T-cell (primary cell): ENCODE data around the gene SLC38A9. TPM values are rescaled to one million over a fixed set of nuclear protein-coding genes. Genes with fewer than 3 reads are reported as not detected.

Experiments
- ATAC-seq, 4 experiments: fragments of 200-7000 bp in 3 of 4; fragments of 150-1000 bp in 1 of 4; cut with Tn5 transposase; replicated peaks in 1 of 4; 1 replicate in 3 of 4; 2 replicates in 1 of 4; pipeline ENCODE4 v1.10.0; 2021; ENCODE audit warnings: moderate library complexity in 3 of 4, mild to moderate bottlenecking in 2 of 4, moderate number of reproducible peaks in 1 of 4
- CTCF ChIA-PET, 2 donors: fragments of 300-600 bp; sonication (Branson Sonifier 250); formaldehyde crosslinking; loops; one replicate each; lab custom pipeline; 2022; ENCODE audit warnings: antibody characterized with exemption in 2 of 2; lab: Charles Lee
- POLR2A ChIA-PET, 2 donors: fragments of 300-600 bp; sonication (Branson Sonifier 250); formaldehyde crosslinking; loops; one replicate each; lab custom pipeline; 2022; ENCODE audit warnings: antibody characterized with exemption in 2 of 2; lab: Charles Lee
- DNase-seq, 35 experiments: peaks; one replicate each; pipeline versions ENCODE4 v3.0.0 to v3.0.0-alpha.2; 2013 to 2023
- H3K27ac ChIP-seq: one replicate; pipeline ENCODE4 v1.5.1; 2013; ENCODE audit warnings: low read length
- H3K27me3 ChIP-seq, 2 experiments: replicated peaks in 1 of 2; 1 replicate in 1 of 2; 2 replicates in 1 of 2; pipeline versions ENCODE4 v1.6.1 to v1.7.0; 2013; ENCODE audit warnings: low read length in 1 of 2, mixed read lengths in 1 of 2; ENCODE audit not compliant: control insufficient read depth in 2 of 2, insufficient read depth in 2 of 2; ENCODE audit errors: extremely low read depth in 1 of 2
- H3K36me3 ChIP-seq, 2 donors: 1 replicate in 1 of 2; 2 replicates in 1 of 2; pipeline versions ENCODE4 v1.6.1 to v1.7.0; 2013; ENCODE audit warnings: low read length in 1 of 2; ENCODE audit not compliant: control insufficient read depth in 2 of 2, insufficient read depth in 1 of 2; ENCODE audit errors: extremely low read depth in 1 of 2
- H3K4me1 ChIP-seq, 2 experiments: 1 replicate in 1 of 2; 2 replicates in 1 of 2; pipeline versions ENCODE4 v1.6.1 to v1.7.0; 2013; ENCODE audit warnings: low read length in 2 of 2, mixed read lengths in 1 of 2; ENCODE audit not compliant: insufficient read depth in 2 of 2, control insufficient read depth in 1 of 2; ENCODE audit errors: extremely low read depth in 1 of 2
- H3K4me3 ChIP-seq, 2 donors: 1 replicate in 1 of 2; 2 replicates in 1 of 2; pipeline versions ENCODE4 v1.5.1 to v1.7.0; 2013; ENCODE audit warnings: mild to moderate bottlenecking in 2 of 2, low read length in 1 of 2, moderate library complexity in 1 of 2; ENCODE audit not compliant: control insufficient read depth in 1 of 2; ENCODE audit errors: extremely low read depth in 1 of 2
- H3K9me3 ChIP-seq: 2 replicates; pipeline ENCODE4 v1.7.0; 2013
- H3K27ac Mint-ChIP-seq, 2 donors: one replicate each; pipeline ENCODE4 v1.8.0; 2020 to 2021; ENCODE audit warnings: mild to moderate bottlenecking in 2 of 2, mixed read lengths in 2 of 2
- H3K27me3 Mint-ChIP-seq, 2 donors: one replicate each; pipeline ENCODE4 v1.8.0; 2021 to 2022; ENCODE audit warnings: mixed read lengths in 2 of 2
- H3K36me3 Mint-ChIP-seq: one replicate; pipeline ENCODE4 v1.8.0; 2021; ENCODE audit warnings: mixed read lengths
- H3K4me1 Mint-ChIP-seq, 3 donors: one replicate each; pipeline ENCODE4 v1.8.0; 2020 to 2022; ENCODE audit warnings: mixed read lengths in 3 of 3, mild to moderate bottlenecking in 1 of 3
- H3K4me3 Mint-ChIP-seq, 3 donors: one replicate each; pipeline ENCODE4 v1.8.0; 2020 to 2022; ENCODE audit warnings: mild to moderate bottlenecking in 3 of 3, mixed read lengths in 3 of 3, moderate library complexity in 3 of 3
- H3K9me3 Mint-ChIP-seq, 3 donors: one replicate each; pipeline ENCODE4 v1.8.0; 2020 to 2022; ENCODE audit warnings: mixed read lengths in 3 of 3
- WGBS: methylation state at CpG from one replicate; pipeline ENCODE4 v1.1.5; 2013; ENCODE audit warnings: missing lambda C conversion rate; ENCODE audit not compliant: insufficient coverage; 5-methylcytosine and 5-hydroxymethylcytosine counted together
- total RNA-seq, 35 experiments: library from RNA in 6 of 35; stranded (reverse) in 6 of 35; fragments of 120-200 nt in 1 of 35; gene quantifications; one replicate each; pipeline versions ENCODE4 v1.2.1 to v1.2.4 and lab custom pipeline; 2013 to 2026

The SLC38A9 gene
- total RNA-seq, 5 donors from 2014 or later (not counting 1 experiment from before 2014, with no cell fraction given) = 19.9 to 25.9 (median 22.2) TPM

- no peaks in the 10 kb centered on the region for H3K4me1 ChIP-seq
- Mint-ChIP-seq H3K27ac (no peak overlapping the region), H3K4me1 (no peaks in the 10 kb centered on the region), H3K36me3 (no peaks in the 10 kb centered on the region), H3K4me3 (no peak overlapping the region), H3K27me3 (peaks cover 0 to 5% of the 10 kb centered on the region in 2 donors), H3K9me3 (no peaks in the 10 kb centered on the region)
- ATAC-seq = no peak
- H3K27ac ChIP-seq = no peak overlapping the region
- no peak for DNase-seq
- no peaks in the 10 kb centered on the region for H3K9me3 ChIP-seq
- WGBS = no CpG with 5 or more reads among the region's 2 CpGs
- ChIA-PET POLR2A (no interaction called here), CTCF (no interaction called here)
- H3K4me3 ChIP-seq = no peak overlapping the region
- no peaks in the 10 kb centered on the region for H3K27me3 ChIP-seq
- no peaks in the 10 kb centered on the region for H3K36me3 ChIP-seq
Measured at GRCh38 chr5:55749387-55749786, 37.3 kb upstream of the SLC38A9 start.

DNA sequence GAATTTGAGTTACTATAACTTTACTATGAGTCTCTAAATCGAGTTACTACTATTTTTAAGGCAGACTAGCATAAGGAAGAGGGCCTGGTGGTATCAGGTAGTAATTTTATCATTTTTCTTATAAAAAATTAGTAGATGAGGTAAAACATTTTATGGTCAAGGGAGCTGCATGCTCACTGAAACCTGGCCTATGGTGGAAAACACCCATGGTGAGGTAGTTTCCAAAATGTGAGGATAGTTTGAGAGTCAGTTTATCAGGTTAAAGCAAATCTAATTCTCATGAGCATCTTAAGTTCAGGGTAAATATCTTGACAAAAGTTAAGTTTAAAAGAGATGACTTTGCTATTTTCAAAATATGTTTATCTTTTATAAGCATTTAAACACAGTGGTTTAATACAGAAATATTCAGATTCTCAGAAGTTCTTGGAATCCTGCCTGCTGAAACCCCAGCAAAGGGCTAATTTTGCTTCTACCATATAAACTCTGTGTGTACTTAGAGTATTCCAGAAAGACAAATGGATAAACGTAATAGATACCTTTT, 35.7 kb upstream of the SLC38A9 start:
- ChIA-PET CTCF (no interaction called here), POLR2A (no interaction called here)
- H3K4me1 Mint-ChIP-seq = no peaks in the 10 kb centered on the region
- peaks cover 0 to 5% of the 10 kb centered on the region in 2 donors for H3K27me3 Mint-ChIP-seq
- WGBS = no CpG with 5 or more reads among the region's 2 CpGs
- ATAC-seq = no peak
- no peak for DNase-seq
- no peaks in the 10 kb centered on the region for H3K9me3 Mint-ChIP-seq
- H3K27ac Mint-ChIP-seq = no peak overlapping the region
- Histone ChIP-seq H3K36me3 (no peaks in the 10 kb centered on the region), H3K4me3 (no peak overlapping the region), H3K27me3 (no peaks in the 10 kb centered on the region), H3K9me3 (no peaks in the 10 kb centered on the region), H3K27ac (no peak overlapping the region), H3K4me1 (no peaks in the 10 kb centered on the region)
- H3K4me3 Mint-ChIP-seq = no peak overlapping the region
- H3K36me3 Mint-ChIP-seq = no peaks in the 10 kb centered on the region

DNA sequence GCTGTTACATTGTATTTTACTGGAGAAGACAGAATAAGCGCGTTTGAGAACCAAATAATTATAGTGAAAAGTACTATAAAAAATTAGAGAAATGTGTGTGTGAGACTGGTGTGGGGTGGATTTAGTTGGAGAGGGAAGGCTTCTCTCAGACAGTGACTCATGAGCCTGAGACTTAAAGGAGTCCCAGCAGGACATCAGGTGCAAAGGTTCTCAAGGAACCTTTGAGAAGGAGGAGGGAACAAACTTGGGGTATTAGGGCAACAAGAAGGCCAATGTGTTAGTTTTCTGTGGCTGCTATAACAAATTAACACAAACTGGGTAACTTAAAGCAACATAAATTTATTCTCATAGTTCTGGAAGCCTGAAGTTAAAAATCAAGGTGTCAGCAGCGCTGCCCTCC, 30.7 kb upstream of the SLC38A9 start:
- Mint-ChIP-seq H3K27me3 (peaks cover 0 to 5% of the 10 kb centered on the region in 2 donors), H3K9me3 (no peaks in the 10 kb centered on the region), H3K4me3 (no peak overlapping the region), H3K36me3 (no peaks in the 10 kb centered on the region), H3K27ac (no peak overlapping the region), H3K4me1 (no peaks in the 10 kb centered on the region)
- H3K36me3 ChIP-seq = no peaks in the 10 kb centered on the region
- no peaks in the 10 kb centered on the region for H3K27me3 ChIP-seq
- ATAC-seq (no peak), DNase-seq (no peak)
- 100% methylated on average over 3 of the region's 3 CpGs for WGBS
- no peaks in the 10 kb centered on the region for H3K9me3 ChIP-seq
- ChIA-PET POLR2A (interaction anchor here in 1 of 2 donors (0.6 kb wide), 1 partner anchor 37 kb away, joined by 9 read pairs; no protein-coding TSS in a partner anchor), CTCF (interaction anchor here in 1 of 2 donors (0.6 kb wide), 1 partner anchor 27 kb away, joined by 3 read pairs; no protein-coding TSS in a partner anchor)
- H3K4me3 ChIP-seq = no peak overlapping the region
- no peaks in the 10 kb centered on the region for H3K4me1 ChIP-seq
- no peak overlapping the region for H3K27ac ChIP-seq

DNA sequence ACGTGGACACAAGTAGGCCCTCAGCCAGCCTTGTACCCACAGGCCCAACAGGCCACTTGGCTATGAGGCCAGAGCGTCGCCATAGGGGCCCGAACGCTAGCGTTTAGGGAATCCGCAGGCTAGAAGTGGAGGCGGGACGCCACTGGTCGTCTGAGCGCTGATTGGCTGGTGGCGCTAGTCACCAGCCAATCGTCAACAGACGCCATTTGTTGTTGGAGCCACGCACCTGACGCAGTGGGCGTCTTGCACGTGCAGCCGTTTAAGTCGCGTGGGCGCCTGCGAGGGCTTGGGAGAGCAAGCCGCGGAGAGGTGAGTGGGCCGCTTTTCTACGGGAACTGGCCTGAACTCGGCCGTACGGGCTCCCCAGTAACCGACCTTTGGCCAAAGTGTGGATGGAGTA, 25.7 kb upstream of the SLC38A9 start, which contains the start of gene DDX4:
TSS of gene DDX4 (plus strand) at position 269 of the 400 bp plus-strand sequence. CDS start 903 bp downstream, outside the sequence.
- Mint-ChIP-seq H3K27me3 (no peaks in the 10 kb centered on the region), H3K36me3 (no peaks in the 10 kb centered on the region), H3K27ac (no peak within 1 kb of the TSS), H3K4me1 (no peaks in the 10 kb centered on the region), H3K9me3 (no peaks in the 10 kb centered on the region), H3K4me3 (no peak within 1 kb of the TSS)
- DNase-seq (no peak), ATAC-seq (no peak)
- H3K4me3 ChIP-seq = no peak within 1 kb of the TSS
- H3K27me3 ChIP-seq = no peaks in the 10 kb centered on the region
- H3K9me3 ChIP-seq = no peaks in the 10 kb centered on the region
- no peaks in the 10 kb centered on the region for H3K36me3 ChIP-seq
- CTCF ChIA-PET = no interaction called here
- H3K4me1 ChIP-seq = no peaks in the 10 kb centered on the region
- 92% methylated on average over 31 of the region's 31 CpGs for WGBS
- no peak within 1 kb of the TSS for H3K27ac ChIP-seq
- POLR2A ChIA-PET = no interaction called here

DNA sequence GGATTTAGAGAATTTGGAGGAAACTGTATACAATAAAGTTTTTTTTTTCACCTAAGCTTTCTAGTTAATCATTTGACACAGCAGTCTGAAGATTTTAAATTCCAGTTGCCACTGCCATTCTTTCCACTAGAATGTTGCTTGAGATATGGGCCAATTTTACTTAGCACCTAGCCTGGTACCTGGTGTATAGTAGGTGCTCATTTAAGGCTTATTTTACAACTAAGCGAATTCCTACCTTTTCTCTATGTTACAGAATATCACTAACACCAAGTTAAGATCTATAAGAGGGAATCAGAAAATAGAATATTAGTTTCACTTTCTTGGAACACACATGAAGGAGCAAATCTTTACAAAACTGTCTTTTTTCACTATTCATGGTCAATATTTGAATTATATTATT, 22.5 kb upstream of the SLC38A9 start:
- no peaks in the 10 kb centered on the region for H3K36me3 ChIP-seq
- Mint-ChIP-seq H3K4me3 (no peak overlapping the region), H3K9me3 (no peaks in the 10 kb centered on the region), H3K36me3 (no peaks in the 10 kb centered on the region), H3K4me1 (no peaks in the 10 kb centered on the region), H3K27me3 (no peaks in the 10 kb centered on the region), H3K27ac (no peak overlapping the region)
- no peaks in the 10 kb centered on the region for H3K27me3 ChIP-seq
- POLR2A ChIA-PET = no interaction called here
- H3K9me3 ChIP-seq = no peaks in the 10 kb centered on the region
- no peak overlapping the region for H3K27ac ChIP-seq
- ATAC-seq = no peak
- CTCF ChIA-PET = no interaction called here
- H3K4me3 ChIP-seq = no peak overlapping the region
- no CpG with 5 or more reads among the region's 1 CpG for WGBS
- no peaks in the 10 kb centered on the region for H3K4me1 ChIP-seq
- no peak for DNase-seq

DNA sequence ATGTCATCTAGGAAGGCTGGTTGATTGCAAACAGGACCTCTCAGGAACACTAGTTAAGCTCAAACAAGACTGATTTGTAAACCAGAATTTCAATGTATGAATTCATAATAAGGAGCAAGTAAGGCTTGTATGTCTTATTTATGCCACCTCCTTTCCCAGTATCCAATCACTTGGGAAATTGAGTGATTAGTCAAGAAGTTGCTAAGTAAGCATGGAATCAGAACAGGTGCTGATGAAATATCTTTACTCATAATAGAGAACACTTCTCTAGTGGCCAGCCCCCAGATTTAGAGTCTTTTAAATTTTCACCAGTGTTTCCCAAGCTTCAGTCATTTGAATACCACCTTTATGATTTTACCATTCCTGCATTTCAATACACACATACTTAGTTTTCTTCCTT, 20.5 kb upstream of the SLC38A9 start:
- H3K36me3 Mint-ChIP-seq = no peaks in the 10 kb centered on the region
- no peaks in the 10 kb centered on the region for H3K27me3 Mint-ChIP-seq
- no peak overlapping the region for H3K4me3 Mint-ChIP-seq

GRCh38 chr5:55731848-55732247, 19.7 kb upstream of the SLC38A9 start:
- WGBS = no CpG with 5 or more reads among the region's 3 CpGs
- H3K9me3 ChIP-seq = no peaks in the 10 kb centered on the region
- DNase-seq (no peak), ATAC-seq (no peak)
- no peak overlapping the region for H3K27ac ChIP-seq
- no peak overlapping the region for H3K4me3 ChIP-seq
- Mint-ChIP-seq H3K9me3 (no peaks in the 10 kb centered on the region), H3K36me3 (no peaks in the 10 kb centered on the region), H3K4me3 (no peak overlapping the region), H3K4me1 (no peaks in the 10 kb centered on the region), H3K27ac (no peak overlapping the region), H3K27me3 (no peaks in the 10 kb centered on the region)
- no peaks in the 10 kb centered on the region for H3K27me3 ChIP-seq
- CTCF ChIA-PET = no interaction called here
- H3K4me1 ChIP-seq = no peaks in the 10 kb centered on the region
- POLR2A ChIA-PET = no interaction called here
- no peaks in the 10 kb centered on the region for H3K36me3 ChIP-seq

More for the DNA sequence above, 20.5 kb upstream of the SLC38A9 start:
- Histone ChIP-seq H3K4me1 (no peaks in the 10 kb centered on the region), H3K36me3 (no peaks in the 10 kb centered on the region), H3K27me3 (no peaks in the 10 kb centered on the region), H3K4me3 (no peak overlapping the region), H3K27ac (no peak overlapping the region), H3K9me3 (no peaks in the 10 kb centered on the region)
- ChIA-PET CTCF (no interaction called here), POLR2A (no interaction called here)
- DNase-seq = no peak
- Mint-ChIP-seq H3K4me1 (no peaks in the 10 kb centered on the region), H3K27ac (no peak overlapping the region), H3K9me3 (no peaks in the 10 kb centered on the region)
- no peak for ATAC-seq
